Ishikawa (cell line): Measurements from ENCODE around the gene ZBTB16.

Experiments used
- CREB1 ChIP-seq: IDR thresholded peaks from 2 replicates; pipeline ENCODE4 v1.6.1; 2012; ENCODE audit warnings: low read depth
- TF ChIP-seq, protein P1 (sequence below): IDR thresholded peaks from 2 replicates; pipeline ENCODE4 v1.6.1; 2012; ENCODE audit warnings: low read depth, mild to moderate bottlenecking

DNA sequence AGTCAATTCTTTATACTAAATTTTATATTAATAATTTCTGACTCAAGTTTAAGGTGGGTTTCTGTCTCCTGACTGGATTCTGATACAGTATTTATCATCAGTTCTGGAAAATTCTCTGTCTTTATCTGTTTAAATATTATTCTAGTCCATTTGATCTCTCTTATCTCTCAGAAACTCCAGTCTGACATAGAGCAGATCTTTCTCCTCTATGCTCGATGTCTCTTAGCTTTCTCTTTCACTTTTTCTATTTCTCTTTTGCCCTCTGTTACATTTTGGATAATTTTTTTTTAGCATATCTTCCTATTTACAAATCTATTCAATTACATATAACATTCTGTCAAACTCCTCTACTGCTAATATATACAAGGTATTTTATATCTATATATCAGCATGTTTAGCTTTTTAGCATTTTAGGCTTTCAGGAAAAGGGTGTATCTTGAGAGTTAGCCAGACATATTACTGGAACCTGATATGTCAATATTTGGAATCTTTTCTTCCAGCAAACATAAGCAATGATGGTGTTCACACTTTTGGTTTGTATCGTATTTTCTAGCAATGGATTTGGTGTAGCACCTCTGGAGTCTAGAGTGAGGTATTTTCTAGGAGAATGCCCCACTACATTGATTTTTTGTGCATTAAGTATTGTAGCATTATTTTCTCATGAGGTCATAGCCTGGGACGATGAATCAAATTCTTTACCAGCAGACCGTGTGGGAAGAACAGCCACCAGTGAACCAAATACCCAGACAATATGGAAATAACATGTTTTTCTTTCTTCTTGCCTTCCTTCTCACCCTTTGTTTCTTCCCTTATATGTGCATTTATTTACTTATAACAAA lies 232.6 kb downstream of the ZBTB16 start:
- TF ChIP-seq, protein P1, sequence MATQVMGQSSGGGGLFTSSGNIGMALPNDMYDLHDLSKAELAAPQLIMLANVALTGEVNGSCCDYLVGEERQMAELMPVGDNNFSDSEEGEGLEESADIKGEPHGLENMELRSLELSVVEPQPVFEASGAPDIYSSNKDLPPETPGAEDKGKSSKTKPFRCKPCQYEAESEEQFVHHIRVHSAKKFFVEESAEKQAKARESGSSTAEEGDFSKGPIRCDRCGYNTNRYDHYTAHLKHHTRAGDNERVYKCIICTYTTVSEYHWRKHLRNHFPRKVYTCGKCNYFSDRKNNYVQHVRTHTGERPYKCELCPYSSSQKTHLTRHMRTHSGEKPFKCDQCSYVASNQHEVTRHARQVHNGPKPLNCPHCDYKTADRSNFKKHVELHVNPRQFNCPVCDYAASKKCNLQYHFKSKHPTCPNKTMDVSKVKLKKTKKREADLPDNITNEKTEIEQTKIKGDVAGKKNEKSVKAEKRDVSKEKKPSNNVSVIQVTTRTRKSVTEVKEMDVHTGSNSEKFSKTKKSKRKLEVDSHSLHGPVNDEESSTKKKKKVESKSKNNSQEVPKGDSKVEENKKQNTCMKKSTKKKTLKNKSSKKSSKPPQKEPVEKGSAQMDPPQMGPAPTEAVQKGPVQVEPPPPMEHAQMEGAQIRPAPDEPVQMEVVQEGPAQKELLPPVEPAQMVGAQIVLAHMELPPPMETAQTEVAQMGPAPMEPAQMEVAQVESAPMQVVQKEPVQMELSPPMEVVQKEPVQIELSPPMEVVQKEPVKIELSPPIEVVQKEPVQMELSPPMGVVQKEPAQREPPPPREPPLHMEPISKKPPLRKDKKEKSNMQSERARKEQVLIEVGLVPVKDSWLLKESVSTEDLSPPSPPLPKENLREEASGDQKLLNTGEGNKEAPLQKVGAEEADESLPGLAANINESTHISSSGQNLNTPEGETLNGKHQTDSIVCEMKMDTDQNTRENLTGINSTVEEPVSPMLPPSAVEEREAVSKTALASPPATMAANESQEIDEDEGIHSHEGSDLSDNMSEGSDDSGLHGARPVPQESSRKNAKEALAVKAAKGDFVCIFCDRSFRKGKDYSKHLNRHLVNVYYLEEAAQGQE: no peak
- TF ChIP-seq CREB1: no peak
